ENCODE measurements around the gene PHF19. TPM values are rescaled to one million over a fixed set of nuclear protein-coding genes. Genes with fewer than 3 reads are reported as not detected.

PHF19 gene
- 10 to 100 TPM in 4 of 8 experiments, 1 to 10 TPM in 4; 5.2 to 44.0 (median 12.0) TPM for total RNA-seq

DNA sequence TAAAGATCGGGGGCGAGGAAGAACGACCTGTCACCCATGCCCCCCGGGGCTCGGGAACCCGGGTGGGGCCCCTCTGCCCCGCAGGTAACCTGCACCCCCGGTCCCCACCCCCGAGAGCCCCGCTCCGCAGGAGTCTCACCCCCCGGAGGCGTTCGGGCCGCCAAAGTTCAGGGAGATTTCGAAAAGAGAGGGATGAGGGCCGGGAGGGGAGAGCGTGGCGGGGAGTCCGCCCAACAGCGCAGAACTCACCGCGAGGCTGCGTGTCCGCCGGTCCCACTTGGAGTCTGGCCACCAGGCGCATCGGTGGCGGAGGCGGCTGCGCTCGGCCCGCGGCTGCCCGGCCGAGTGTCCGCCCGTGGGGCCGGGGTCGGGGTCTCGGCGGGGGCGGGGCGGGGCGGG lies at the start of gene PHF19:
TSS of gene PHF19 (minus strand) at position 347 of the 399 bp plus-strand sequence. CDS start 2,447 bp downstream, outside the sequence.
- WGBS, 10 experiments = no CpG with 5 or more reads among the region's 45 CpGs
- peak; percentile 30 to 48 (median 47) for ATAC-seq (replicated peaks in 6 of 8)
- H3K4me3 ChIP-seq = peak within 1 kb of the TSS; percentile 41 to 68 (median 55)
- peaks cover 0 to 21% of the 10 kb centered on the region in 2 donors for H3K4me1 ChIP-seq (replicated peaks in 1 of 2)
- in situ Hi-C loops (cut with MboI; ENCODE audit: low pct_unique_long_range_greater_than_20kb in 2 of 9, low sequenced_read_pairs in 9 of 9, unreplicated experiment in 9 of 9) = no loop called here
- H3K27ac ChIP-seq = peak within 1 kb of the TSS; percentile 46 to 90

DNA sequence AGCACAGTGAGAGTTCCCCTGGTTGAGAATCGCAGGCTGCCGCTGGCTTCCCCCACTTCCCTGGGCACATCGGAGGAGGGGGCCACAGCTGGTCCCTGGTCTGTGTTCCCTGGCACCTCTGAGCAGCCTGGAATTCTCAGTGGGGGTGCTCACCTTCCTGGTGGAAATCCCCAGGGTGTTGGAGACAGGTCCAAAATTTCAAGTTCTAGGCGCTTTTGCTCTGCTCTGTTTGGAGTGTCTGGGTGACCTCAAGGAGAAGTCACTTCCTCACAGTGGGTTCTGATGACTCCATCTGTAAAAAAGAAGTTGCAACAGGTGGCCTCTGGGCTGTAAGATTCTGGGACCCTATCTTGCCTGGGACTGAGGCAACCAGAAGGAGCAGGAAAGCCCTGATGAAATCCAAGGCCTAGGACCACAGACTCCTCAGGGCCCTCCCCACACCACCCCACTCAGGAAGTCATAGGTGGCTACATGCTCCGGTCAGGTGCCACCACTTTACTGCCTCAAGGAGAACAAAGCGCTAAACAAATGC lies 49.5 kb upstream of the PHF19 start, which contains the start of gene TRAF1:
TSS of gene TRAF1 (minus strand) at position 400 of the 532 bp plus-strand sequence. CDS start 721 bp downstream, outside the sequence.
- in situ Hi-C loops (cut with MboI; ENCODE audit: low pct_unique_long_range_greater_than_20kb in 2 of 9, low sequenced_read_pairs in 9 of 9, unreplicated experiment in 9 of 9) = loop anchor here in 5 of 9 experiments (25.0 kb wide), 2 partner anchors 139 to 164 kb away; partner anchors contain the start of gene FBXW2 (in 1 of the 5)
- H3K4me3 ChIP-seq = no peak within 1 kb of the TSS
- ATAC-seq (replicated peaks in 6 of 8) = no peak

DNA sequence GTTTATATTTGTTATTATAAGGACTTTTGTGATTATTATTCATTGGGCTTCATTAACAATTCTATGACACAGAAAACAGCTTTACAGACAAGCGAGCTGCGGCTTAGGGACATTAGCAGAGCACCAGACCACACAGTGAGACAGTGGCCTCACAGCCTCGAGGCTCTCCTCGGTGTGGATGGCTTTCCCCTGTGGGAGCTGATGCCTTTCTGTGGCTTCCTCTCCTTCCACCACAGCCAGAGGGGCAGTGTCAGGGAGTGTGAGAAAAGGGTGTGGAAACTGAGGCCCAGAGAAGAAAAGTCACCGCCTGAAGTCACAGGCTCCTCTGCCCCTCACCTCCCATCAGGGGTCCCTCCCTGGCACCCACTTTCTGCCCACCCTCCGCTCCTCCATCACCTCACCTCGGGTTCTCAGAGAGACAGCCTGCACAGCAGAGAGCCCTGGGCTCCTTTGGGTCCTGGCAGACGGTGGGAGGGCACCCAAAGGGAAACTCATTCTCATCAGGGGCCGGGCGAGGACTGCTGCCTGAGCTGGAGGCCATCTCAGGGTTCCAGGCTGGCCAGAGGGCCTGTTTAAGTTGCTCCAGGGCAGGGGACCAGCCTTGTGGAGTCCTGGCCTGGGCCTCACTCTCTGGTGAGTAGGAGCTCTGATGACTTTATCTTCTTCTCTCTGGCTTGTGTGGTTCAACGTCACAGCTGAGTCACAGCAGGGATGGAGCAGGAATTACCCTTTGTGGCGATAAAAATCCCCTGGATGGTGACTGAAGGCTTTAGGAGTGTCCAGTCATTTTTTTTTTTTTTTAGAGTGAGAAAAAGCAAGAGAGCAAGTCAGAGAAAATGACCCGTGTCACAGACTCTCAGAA lies 48.8 kb upstream of the PHF19 start:
- Histone ChIP-seq H3K27ac (no peak overlapping the region), H3K4me3 (no peak overlapping the region)

More for the DNA sequence above, 49.5 kb upstream of the PHF19 start, which contains the start of gene TRAF1:
- peaks cover 0 to 19% of the 10 kb centered on the region in 2 donors for H3K4me1 ChIP-seq (replicated peaks in 1 of 2)
- H3K27ac ChIP-seq = no peak within 1 kb of the TSS
- 80 to 100% (median 96%) methylated on average over 1 to 4 of the region's 6 CpGs; no CpG with 5 or more reads in 6 of the 10 experiments for WGBS, 10 experiments

DNA sequence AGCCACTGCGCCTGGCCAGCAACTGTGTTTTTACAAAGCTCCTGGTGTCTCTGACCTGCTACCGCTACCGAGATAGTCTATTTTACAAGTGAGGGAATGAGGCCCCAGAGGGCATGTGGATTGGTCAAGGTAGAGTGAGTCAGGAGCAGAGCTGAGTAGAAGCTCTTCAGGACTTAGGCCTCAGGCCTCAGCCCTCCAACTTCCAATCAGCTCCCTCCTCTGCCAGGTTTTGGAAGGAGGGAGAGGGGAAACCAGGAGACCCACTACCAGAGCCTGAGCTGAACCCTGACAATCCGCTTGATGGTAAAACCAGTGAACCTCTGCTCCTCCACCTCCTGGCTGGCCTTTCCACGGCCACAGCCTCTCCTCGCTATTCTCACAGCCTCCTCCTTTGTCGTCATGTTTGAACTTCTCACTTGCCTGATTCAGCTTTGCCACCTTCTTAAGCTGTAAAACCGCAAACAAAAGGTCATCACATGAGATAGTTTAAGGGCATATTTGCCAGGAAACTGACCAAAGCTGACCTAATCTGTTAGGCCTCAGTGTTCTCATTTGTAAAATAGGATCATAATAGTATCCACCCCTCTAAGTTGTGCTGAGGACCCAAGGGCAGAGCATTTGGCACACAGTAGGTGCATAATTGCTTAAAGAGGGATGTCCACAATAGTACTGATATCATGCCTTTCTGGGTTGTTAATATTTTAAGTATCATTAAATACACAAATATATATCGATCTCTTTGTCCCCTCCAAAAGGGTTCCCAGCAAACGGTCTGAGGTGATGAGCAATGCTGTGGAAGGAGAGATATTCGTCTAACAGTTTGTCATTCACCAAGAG lies 47.9 kb upstream of the PHF19 start:
- Histone ChIP-seq H3K4me3 (no peak overlapping the region), H3K27ac (no peak overlapping the region), H3K4me1 (replicated peaks in 1 of 2) (peaks cover 5 to 27% of the 10 kb centered on the region in 2 donors)
- ATAC-seq (replicated peaks in 6 of 8) = no peak
- 46 to 100% (median 79%) methylated on average over 3 to 10 of the region's 11 CpGs; no CpG with 5 or more reads in 1 of the 10 experiments for WGBS, 10 experiments
- in situ Hi-C loops (cut with MboI; ENCODE audit: low pct_unique_long_range_greater_than_20kb in 2 of 9, low sequenced_read_pairs in 9 of 9, unreplicated experiment in 9 of 9) = loop anchor here in 5 of 9 experiments (25.0 kb wide), 2 partner anchors 138 to 163 kb away; partner anchors contain the start of gene FBXW2 (in 1 of the 5)

More for the DNA sequence above, 48.8 kb upstream of the PHF19 start:
- whole genome bisulfite sequencing, 10 experiments = 20 to 96% (median 44%) methylated on average over 1 to 7 of the region's 13 CpGs; no CpG with 5 or more reads in 1 of the 10 experiments
- peaks cover 0 to 19% of the 10 kb centered on the region in 2 donors for H3K4me1 ChIP-seq (replicated peaks in 1 of 2)
- in situ Hi-C loops (cut with MboI; ENCODE audit: low pct_unique_long_range_greater_than_20kb in 2 of 9, low sequenced_read_pairs in 9 of 9, unreplicated experiment in 9 of 9) = loop anchor here in 5 of 9 experiments (25.0 kb wide), 2 partner anchors 138 to 163 kb away; partner anchors contain the start of gene FBXW2 (in 1 of the 5)
- peak in 7 of 8 experiments; percentile 20 to 89 (median 67) for ATAC-seq (replicated peaks in 6 of 8)

DNA sequence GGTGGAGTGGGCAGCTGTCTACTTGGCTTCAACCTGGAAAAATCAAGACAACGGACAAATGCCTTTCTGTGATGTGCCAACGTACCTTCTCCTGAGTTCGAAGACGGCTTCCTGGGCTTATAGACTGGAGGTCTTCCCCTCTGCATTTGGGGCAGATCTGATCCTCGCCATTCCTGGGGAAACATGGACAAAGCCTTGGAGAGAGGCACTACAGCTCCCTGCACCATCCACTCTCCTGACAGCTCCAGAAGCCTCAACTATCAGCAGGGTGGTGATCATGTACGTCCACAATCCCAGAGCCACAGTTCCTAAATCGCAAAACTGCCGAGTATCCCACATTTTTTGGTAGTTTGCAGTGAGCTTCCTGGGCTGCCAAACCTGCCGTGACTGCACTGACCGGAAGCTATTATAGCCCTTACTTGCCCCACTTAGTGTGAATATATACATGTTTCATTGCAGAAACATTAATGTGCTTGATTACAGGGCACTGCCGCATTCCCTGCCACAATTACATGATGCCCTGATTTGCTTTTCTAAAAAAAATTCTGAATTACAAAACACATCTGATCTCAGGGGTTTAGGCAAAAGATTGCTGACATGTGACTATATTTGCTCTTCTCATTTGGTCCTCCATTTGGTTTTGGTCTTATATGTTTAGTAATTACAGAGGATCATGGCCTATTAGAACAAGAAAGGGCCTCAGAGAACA lies 46.8 kb upstream of the PHF19 start:
- peaks cover 7 to 23% of the 10 kb centered on the region in 2 donors for H3K4me1 ChIP-seq (replicated peaks in 1 of 2)
- H3K4me3 ChIP-seq = no peak overlapping the region
- WGBS, 10 experiments = 60 to 100% (median 85%) methylated on average over 1 to 6 of the region's 11 CpGs; no CpG with 5 or more reads in 1 of the 10 experiments
- no peak for ATAC-seq (replicated peaks in 6 of 8)
- H3K27ac ChIP-seq = no peak overlapping the region
- in situ Hi-C loops (cut with MboI; ENCODE audit: low pct_unique_long_range_greater_than_20kb in 2 of 9, low sequenced_read_pairs in 9 of 9, unreplicated experiment in 9 of 9) = no loop called here

DNA sequence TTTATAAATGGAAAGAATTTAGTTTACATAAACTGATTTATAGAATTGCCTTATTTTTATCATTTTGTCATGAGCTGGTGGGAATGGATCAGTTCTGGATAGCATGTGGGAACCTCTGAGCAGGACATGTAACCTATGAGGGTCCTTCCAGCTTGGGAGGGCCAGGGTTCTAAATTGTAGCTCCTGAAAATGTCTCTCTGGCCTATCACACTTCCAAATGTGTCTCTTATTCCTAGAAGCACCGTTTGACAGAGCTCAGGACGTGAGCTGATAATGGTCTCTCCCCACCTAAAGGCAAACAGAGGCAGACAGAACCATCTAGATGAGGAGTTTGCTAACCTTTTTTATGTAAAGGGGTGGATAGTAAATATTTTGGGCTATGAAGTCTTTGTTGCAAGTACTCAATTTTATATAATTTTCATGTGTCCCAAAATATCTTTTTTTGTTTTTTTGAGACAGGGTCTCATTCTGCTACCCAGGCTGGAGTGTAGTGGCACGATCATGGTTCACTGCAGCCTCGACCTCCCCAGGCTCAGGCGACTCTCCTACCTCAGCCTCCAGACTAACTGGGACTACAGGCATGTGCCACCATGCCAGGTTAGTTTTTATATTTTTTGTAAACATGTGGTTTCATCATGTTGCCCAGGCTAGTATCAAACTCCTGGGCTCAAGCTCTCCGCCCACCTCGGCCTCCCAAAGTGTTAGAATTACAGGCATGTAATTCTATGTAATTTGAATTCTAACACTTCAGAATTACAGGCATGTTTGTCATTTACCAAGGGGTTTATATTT lies 45.6 kb upstream of the PHF19 start:
- ATAC-seq (replicated peaks in 6 of 8) = no peak
- H3K4me3 ChIP-seq = no peak overlapping the region
- 38 to 100% (median 93%) methylated on average over 1 to 7 of the region's 7 CpGs; no CpG with 5 or more reads in 1 of the 10 experiments for WGBS, 10 experiments
- H3K4me1 ChIP-seq (replicated peaks in 1 of 2) = peaks cover 7 to 18% of the 10 kb centered on the region in 2 donors
- no peak overlapping the region for H3K27ac ChIP-seq
- in situ Hi-C loops (cut with MboI; ENCODE audit: low pct_unique_long_range_greater_than_20kb in 2 of 9, low sequenced_read_pairs in 9 of 9, unreplicated experiment in 9 of 9) = no loop called here

DNA sequence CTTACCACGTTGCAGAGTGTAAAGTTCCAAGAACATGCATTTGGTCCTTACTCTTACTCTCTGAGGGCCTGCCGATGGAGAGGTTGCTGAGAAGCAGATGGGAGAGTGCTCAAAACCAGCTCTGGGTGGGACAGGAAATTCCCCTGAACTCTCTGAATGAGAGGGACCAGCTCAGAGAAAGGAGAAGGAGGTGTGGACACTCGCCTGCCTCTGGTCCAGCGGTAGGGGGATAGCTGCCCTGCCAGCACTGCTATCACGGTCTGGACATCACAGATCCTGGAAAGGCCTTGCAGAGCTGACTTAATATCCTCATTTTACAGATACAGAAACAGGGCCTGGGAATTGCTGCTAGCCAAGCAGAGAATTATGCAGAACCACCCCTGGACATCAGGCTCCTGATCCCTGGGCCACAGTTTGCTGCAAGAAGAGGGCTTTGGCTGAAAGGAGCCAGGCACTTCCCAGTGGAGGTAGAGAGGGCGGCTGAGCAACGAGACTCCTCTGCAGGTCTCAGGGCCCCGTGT lies 44.7 kb upstream of the PHF19 start:
- H3K4me1 ChIP-seq (replicated peaks in 1 of 2) = peaks cover 7 to 18% of the 10 kb centered on the region in 2 donors
- no peak overlapping the region for H3K27ac ChIP-seq
- peak in 1 of 8 experiments; percentile 18 for ATAC-seq (replicated peaks in 6 of 8)
- WGBS, 10 experiments = 13 to 73% (median 61%) methylated on average over 1 to 5 of the region's 8 CpGs; no CpG with 5 or more reads in 3 of the 10 experiments
- in situ Hi-C loops (cut with MboI; ENCODE audit: low pct_unique_long_range_greater_than_20kb in 2 of 9, low sequenced_read_pairs in 9 of 9, unreplicated experiment in 9 of 9) = no loop called here
- H3K4me3 ChIP-seq = no peak overlapping the region

DNA sequence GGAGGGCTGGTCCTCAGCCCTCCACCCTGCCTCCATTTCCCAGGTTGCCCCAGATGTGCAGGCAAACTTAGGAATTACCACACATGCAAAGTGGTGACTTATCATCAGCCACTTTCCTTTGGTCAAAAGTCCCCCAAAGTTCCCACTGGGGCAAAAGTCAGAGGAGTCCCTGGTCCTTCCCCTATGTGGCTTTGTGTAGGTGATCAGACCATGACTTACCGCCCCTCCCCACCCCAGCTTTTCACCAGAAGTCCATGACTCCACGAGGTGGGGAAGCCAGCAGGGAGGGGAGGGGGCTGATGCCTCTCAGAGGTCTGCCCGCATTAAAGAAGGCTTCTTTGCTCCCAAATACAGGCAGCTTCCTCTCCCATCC lies 43.8 kb upstream of the PHF19 start:
- Histone ChIP-seq H3K27ac (no peak overlapping the region), H3K4me1 (replicated peaks in 1 of 2) (peaks cover 7 to 14% of the 10 kb centered on the region in 2 donors), H3K4me3 (no peak overlapping the region)
- 0 to 58% (median 20%) methylated on average over 1 to 2 of the region's 3 CpGs; no CpG with 5 or more reads in 5 of the 10 experiments for WGBS, 10 experiments
- no peak for ATAC-seq (replicated peaks in 6 of 8)
- in situ Hi-C loops (cut with MboI; ENCODE audit: low pct_unique_long_range_greater_than_20kb in 2 of 9, low sequenced_read_pairs in 9 of 9, unreplicated experiment in 9 of 9) = no loop called here

DNA sequence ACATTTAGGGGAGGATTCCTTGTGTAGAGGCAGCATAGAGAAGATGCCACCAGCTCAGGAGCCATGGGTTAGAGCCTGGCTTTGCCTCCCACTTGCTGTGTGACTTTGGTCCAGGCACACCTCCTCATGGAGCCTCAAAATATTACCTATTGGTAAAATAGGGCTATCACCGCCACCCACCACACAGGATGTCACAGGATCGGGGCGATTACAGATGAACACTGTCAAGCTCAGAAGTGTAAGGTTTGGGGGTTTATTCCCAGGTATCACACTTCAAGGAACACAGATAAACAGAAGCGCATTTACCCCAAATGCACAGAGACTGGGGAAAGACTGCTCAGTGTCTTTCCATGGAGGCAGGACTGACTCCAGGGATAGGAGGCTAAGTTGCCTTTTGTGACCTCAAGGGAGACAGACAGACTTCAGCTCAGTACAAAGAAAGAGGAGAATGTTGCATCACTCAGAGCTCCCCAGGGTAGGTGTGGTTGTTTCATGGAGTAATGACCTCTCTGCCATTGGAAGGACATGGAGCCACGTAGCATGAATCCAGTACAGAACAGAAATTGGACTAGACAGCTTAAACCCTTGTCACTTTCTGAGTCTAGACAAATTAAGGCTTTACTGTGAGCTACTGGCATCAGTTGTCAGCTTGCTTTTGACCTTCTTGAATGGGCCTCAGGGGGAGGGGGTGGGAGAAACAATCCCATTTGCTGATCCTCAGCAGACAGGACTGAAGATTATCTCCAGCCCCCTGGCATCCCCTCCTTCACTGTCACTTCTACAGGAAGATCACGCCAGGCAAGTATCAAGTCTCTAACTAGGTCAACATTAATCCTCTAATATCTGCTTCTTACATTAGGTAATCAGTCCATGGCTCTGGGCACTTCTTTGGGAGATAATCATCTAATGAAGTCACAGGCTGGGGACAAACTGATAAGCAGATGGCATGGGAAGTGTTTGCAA lies 43.1 kb upstream of the PHF19 start:
- Histone ChIP-seq H3K27ac (no peak overlapping the region), H3K4me1 (replicated peaks in 1 of 2) (peaks cover 7 to 10% of the 10 kb centered on the region in 2 donors), H3K4me3 (no peak overlapping the region)
- in situ Hi-C loops (cut with MboI; ENCODE audit: low pct_unique_long_range_greater_than_20kb in 2 of 9, low sequenced_read_pairs in 9 of 9, unreplicated experiment in 9 of 9) = no loop called here
- peak in 5 of 8 experiments; percentile 22 to 70 (median 55) for ATAC-seq (replicated peaks in 6 of 8)
- WGBS, 10 experiments = 85 to 100% (median 98%) methylated on average over 1 to 5 of the region's 6 CpGs; no CpG with 5 or more reads in 2 of the 10 experiments
